GM19025 (cell line): ENCODE data around the gene BSPRY.
"Not testable (repeated sequence)": the region's sequence is repeated elsewhere in the genome, so short reads cannot be mapped to it uniquely, and the experiment has no call there.

Source experiments
- ATAC-seq: cut with Tn5 transposase; IDR thresholded peaks from one replicate; pipeline ENCODE4 v1.9.1; 2021; ENCODE audit warnings: mild to moderate bottlenecking, low read depth, moderate library complexity; ENCODE audit not compliant: unreplicated experiment

Gene BSPRY

DNA sequence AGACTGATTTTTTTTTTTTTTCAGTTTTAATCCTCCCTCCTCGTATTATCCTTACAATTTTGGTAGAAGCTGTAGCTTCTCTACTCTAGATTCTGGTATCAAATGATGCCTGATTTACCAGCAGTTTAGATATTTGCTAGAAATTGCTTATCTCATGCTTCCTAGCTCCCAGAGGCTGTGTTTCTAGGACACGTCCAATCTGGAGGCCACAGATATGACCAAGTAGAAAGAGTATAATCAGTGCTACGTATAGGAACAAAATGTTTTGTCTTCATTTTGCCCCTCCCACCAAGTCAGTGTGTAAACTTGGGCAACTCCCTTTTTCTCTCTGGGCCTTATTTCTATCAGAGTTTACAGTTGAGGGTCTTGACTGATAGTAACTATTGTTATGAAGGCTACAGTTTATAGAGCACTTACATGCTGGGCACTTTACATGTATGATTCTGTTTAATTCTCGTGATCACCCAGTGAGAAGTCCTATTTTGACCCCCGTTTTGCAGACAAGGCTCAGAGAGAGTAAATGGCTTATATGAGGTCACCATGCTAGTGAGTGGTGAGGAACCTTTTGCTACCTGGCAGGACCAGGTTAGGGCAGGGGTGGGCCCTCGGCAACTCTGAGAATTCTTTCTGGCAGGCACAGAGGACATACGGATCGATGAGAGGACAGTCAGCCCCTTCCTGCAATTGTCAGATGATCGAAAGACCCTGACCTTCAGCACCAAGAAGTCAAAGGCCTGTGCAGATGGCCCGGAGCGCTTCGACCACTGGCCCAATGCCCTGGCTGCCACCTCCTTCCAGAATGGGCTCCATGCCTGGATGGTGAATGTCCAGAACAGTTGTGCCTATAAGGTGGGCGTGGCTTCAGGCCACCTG lies 19.9 kb downstream of the BSPRY start:
- no peak for ATAC-seq

DNA sequence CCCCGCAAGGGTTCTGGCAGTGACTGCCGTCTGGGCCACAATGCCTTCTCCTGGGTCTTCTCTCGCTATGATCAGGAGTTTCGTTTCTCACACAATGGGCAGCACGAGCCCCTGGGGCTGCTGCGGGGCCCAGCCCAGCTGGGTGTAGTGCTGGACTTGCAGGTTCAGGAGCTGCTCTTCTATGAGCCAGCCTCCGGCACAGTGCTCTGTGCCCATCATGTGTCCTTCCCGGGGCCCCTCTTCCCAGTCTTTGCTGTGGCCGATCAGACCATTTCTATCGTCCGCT lies 20.5 kb downstream of the BSPRY start:
- no peak for ATAC-seq

DNA sequence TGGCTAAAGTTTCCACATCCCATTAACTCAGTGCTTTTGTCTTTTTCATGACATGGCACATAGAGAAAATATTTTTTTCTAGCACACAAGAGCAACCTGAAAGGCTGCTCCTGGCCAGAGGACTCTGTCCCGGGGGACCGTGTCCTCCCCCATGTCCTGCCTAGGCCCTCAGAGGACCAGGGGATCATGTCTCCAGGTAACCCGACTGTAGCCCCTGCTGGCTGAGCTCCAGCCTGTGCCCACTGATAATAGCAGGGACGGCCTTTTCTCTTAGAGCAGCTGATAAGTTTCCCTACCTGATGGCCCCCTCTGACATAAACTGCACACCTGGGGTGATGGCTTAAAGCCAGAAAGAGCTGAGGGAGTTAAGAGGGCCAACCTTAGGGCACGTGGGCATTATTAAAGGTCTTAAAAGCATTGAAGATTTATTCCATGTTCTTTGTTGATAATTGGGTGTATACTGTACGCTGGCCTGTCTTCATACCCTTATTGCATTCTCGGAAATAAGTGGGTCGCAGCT lies 21.5 kb downstream of the BSPRY start:
- ATAC-seq: no peak

DNA sequence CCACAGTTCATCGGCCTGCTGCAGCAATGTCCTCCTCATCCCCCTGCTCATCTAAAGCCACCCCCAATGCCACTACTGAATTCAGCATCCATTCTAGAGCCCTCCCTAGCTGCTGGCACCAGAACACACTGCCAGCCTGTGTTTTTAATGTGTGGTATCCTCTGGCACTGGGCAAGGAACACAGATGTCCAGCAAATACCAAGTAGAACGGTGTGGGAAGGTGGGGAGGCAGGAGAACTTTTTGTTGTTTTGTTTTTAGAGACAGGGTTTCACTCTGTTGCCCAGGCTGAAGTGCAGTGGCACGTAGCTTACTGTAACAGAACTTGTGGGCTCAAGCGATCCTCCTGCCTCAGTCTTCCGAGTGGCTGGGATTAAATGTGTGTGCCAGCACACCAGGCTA lies 22.7 kb downstream of the BSPRY start:
- no peak for ATAC-seq

DNA sequence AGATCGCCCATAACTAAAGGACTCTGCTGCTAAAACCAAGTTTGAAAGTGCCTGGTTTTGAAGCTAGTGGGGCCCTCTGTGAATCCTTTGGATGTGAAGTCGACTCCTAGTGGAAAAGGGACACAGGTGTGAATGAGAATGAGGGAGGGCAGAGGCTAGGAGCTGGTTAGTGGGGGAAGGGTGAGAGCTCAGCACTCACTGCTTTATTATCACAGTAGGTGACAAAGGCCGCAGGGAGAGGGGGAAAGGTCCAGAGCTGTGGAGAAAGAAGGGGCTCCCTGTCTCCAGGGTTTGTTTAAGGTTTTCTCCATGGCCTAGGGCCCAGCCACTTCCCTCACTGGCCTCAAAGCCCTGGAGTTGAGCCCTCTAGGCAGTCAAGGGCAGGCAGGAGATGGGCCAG lies 23.9 kb downstream of the BSPRY start:
- ATAC-seq: no peak

DNA sequence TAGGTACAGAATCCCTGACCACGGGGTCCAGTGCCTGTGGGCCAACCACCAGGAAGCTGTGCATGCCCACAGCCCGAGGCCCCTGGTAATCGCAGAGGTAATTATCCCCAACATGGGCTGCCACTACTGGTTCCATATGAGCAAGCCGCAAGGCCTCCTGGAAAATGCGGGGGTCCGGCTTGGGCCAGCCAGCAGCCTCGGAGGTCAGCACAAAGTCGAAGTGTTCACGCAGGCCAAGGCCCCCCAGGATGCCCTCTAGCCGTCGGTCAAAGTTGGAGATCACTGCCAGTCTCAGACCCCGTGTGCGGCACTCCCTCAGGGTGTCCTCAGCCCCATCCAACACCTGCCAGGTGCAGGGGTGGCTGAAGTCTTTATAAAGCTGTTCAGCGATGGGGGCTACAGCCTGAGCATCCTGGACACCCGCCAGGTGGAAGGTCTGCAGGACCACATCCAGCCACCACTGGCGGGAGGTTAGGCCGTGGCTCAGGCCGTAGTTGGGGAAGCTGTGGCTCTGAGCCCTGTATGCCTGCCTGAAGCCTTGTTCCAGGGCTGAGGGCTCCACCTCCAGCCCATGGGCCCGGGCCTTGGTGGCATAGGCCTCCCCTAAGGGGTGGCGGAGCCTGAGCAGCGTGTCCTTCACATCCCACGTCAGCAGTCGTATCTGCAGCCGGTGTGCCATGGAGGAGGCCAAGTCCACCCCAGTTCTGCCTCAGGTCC lies 24.5 kb downstream of the BSPRY start:
- ATAC-seq: no peak

DNA sequence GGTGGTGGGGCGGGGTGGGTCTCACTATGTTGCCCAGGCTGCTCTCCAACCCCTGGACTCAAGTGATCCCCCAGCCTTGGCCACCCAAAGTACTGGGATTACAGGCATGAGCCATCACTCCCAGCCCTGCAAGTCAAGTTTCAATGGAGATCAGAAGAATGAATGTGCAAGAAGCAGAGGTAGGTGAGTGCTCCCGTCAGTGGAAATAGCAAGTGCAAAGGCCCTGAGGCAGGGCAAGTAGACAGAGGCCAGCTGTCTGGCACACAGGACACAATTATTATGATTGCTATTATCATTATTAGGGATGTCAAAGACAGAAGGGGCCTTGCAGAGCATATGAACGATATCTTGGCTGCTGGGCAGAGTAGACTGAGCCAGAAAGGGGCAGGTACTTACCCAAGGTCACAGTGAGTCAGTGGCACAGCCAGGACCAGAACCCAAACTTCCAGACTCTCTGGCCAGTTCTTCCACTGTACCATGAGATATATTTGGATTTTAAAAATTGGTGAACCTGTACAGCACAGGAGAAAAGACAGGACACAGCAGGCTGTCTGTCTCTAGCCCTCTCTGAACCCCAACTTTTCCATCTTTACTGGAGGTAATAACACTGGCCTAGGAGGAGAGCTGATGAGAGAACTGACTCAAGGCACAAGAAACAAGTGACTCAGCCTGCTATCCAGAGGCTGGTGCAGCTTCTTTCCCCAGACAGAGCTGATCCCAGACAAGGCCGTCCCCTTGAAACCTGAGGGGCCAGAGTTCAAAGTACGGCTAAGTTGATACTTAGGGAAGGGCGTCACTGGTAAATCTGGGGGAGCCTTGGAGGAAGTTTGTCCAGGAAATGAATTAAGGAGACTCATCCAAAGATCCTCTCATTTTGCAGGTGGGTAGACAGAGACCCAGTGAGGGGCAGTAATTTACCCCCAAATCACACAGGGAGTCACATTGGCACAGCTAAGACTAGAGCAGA lies 26.0 kb downstream of the BSPRY start:
- no peak for ATAC-seq

DNA sequence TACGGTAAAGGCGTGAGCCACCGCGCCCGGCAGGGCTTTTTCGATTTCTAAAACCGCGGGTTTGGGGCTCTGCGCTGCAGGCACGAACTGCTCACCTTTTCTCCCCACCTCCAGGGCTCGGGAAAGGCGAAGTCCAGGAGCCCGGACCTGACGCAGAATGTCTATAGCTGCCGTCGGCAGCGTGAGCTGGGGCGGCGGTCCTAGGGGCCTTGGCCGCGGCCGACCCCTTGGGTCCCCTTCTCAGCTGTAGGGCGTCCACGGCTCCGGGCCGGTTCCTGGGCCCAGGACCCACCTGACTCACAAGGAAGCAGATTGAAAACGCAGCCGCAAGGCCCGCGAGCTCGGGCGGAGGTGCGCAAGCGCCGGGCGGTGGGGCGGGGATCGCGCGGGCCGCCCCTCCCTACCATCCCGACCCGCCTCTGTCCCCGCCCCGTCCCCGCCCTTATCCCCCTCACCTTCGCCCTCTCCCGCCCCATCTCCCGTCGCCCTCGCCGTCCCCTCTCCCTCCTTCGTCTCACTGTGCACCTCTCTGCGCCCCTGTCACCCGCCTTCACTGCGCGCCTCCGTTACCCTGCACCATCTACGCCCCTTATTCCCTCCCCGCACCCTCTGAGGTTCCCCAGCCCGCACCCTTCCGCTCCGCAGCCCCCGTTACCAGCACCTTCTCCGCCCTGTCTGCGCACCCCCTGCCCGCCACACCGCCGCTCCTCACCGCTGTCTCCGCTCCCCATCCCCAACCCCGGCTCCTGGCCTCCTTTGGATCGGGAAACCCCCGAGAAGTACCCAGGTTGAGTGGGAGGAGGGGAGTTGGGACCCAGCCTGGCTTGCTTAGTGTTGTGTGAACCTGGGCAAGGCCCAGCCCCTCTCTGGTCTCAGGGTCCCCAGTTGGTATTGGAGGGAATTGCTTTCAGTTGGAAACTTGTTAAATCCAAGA lies 27.6 kb downstream of the BSPRY start, which contains the start of gene HDHD3:
TSS of gene HDHD3 (minus strand) at position 353 of the 934 bp plus-strand sequence. CDS start 2,632 bp downstream, outside the sequence.
- ATAC-seq: peak; percentile 83

DNA sequence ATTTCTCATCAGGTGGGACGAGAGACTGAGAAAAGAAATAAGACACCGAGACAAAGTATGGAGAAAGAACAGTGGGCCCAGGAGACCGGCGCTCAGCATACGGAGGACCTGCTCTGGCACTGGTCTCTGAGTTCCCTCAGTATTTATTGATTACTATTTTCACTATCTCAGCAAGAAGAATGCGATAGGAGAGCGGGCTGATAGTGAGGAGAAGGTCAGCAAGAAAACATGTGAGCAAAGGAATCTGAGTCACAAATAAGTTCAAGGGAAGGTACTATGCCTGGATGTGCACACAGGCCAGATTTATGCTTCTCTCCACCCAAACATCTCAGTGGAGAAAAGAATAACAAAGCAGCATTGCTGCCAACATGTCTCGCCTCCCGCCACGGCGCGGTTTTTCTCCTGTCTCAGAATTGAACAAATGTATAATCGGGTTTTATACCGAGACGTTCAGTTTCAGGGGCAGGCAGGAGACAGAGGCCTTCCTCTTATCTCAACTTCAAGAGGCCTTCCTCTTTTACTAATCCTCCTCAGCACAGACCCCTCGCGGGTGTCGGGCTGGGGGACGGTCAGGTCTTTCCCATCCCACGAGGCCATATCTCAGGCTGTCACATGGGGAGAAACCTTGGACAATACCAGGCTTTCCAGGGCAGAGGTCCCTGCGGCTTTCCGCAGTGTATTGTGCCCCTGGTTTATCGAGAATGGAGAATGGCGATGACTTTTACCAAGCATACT lies 29.9 kb downstream of the BSPRY start:
- not testable (repeated sequence) for ATAC-seq

DNA sequence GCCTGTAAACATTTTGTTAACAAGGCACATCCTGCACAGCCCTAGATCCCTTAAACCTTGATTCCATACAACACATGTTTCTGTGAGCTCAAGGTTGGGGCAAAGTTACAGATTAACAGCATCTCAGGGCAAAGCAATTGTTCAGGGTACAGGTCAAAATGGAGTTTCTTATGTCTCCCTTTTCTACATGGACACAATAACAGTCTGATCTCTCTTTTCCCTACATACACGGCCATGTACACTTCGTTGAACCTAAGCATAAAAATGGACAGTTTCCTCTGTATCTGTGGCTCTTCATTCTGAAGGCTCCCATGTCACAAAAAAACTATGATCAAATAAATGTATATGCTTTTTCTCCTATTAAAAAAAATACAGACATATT lies 30.5 kb downstream of the BSPRY start:
- ATAC-seq: not testable (repeated sequence)

DNA sequence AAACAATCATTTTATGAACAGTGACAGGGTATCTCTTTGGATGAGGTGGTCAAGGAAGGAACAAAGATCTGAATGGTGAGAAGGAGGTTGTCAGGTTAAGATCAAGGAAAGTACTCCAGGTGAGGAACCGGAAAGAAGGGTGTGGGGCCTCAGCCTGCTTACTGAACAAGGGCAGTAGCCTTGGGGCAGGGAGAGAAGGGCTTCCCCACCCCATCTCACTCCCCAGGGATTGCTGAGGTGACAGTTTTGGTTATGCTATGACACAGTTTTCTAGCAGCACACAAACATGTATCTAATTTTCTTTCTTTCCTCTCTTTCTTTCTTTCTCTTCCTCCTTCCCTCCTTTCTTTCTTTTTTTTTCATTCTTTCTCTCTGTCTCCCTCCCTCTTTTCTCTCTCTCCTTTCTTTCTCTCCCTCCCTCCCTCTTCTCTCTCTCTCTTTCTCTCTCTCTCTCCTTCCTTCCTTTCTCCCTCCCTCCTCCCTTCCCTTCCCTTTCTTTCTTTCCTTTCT lies 31.6 kb downstream of the BSPRY start:
- ATAC-seq: peak; percentile 50

DNA sequence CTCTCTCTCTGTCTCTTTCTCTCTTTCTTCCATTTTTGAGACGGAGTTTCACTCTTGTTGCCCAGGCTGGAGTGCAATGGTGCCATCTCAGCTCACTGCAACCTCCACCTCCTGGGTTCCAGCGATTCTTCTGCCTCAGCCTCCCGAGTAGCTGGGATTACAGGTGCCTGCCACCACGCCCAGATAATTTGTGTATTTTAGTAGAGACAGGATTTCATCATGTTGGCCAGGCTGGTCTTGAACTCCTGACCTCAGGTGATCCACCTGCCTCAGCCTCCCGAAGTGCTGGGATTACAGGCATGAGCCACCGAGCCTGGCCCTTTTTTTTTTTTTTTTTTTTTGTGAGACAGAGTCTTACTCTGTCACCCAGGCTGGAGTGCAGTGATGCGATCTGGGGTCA lies 32.1 kb downstream of the BSPRY start:
- ATAC-seq: not testable (repeated sequence)

DNA sequence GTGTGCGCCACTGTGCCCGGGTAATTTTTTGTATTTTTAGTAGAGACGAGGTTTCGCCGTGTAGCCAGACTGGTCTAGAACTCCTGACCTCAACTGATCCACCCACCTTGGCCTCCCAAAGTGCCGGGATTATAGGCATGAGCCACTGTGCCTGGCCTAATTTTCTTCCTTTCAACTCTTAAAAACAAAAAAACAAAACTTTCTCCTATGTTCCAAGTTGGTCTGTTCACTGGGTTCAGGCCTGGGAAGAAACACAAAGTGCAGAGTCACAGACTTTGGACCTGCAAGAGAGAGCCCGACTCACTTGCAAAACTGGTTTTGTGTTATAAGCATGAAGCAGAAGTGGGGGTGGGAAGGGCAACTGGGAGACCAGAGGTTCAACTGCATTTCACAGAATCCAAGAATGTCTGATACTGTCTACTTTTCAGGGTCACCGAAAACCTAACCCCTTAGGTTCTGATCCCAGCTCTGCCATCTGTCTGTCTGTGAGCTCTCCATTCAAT lies 32.6 kb downstream of the BSPRY start:
- no peak for ATAC-seq

DNA sequence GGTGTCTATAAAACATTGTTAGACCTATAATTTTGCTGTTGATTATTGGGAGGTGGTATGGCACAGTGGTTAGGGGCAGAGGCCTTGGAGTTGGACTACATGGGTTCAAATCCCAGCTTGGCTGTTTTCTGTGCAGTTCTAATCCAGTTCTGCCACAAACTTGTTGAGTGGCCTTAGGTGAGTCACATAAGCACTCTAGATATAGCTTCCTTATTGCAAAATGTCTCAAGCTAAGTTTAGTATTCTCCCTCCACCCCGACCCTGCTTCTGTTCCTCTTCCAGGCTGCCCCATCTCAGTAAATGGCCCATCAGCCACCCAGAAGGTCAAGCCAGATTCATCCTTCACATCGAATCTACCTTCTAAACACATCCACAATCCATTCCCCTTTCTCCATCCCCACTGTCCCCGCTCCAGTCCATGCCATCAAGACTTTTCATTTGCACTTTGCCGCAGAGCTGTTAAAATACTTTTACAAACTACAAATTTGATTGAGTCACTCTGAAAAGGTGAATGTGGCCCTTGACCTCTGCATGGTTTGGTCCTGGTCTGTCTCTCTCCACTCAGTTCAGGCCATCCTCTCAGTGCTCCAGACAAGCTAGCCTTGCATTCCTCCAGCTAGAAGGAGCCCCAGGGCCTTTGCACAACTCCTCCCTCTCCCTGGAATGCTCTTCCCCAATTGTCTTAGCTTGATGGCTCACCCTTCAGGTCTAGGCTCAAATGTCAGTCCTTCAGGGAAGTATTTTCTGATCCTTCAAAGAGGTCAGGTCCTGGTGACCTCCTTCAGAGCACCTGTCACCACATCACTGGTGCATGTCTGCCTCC lies 37.4 kb downstream of the BSPRY start:
- ATAC-seq: no peak

DNA sequence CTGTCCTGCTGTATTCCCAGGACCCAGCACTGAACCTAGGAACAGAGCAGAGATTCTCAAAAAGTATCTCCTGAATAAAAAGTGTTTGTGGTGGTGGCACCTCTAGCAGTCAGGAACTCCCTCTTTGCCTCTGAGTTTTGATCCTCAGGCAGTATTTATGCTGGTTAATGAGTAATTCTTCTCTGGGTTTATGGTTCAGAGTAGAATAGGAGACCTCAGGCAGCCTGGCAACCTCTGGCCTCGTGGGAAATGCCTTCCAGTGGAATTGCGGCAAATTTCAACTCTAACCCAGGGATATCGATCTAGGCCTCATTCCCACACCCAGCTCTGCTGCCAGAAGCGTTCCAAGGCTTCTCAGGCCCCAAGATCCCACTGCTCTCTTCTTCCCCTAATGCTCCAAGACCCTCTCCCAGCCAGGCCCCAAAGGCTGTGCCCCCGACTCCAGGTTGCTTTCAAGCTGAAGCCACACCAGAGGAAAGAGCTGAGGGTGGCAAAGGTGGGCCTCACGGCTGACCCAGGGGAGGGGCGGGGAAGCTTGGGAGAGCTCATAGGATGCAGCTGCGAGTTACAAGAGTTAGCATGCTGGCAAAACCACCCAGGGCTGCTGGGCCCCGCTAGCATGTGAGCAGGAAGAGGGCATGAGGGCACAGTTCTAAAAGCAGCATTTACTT lies 38.4 kb downstream of the BSPRY start:
- ATAC-seq: no peak

DNA sequence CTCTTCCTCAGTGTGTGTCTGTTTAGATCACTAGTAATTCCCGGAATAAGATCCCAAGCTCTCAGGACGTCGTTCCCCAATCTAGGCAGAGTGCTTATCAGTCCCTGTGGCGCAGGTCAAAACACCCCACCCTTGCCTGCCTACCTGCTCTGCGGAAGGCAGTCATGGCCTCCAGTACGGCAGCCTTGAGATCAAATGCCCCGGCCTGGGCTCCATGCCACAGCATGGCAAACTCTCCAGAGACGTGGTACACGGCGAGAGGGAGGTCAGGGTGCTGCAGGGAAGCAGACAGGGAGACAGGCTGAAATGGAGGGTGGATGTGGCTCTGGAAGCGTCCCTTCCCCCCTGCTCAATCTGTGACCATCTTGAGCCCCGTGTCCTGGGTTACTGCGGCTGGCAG lies 39.5 kb downstream of the BSPRY start:
- no peak for ATAC-seq

DNA sequence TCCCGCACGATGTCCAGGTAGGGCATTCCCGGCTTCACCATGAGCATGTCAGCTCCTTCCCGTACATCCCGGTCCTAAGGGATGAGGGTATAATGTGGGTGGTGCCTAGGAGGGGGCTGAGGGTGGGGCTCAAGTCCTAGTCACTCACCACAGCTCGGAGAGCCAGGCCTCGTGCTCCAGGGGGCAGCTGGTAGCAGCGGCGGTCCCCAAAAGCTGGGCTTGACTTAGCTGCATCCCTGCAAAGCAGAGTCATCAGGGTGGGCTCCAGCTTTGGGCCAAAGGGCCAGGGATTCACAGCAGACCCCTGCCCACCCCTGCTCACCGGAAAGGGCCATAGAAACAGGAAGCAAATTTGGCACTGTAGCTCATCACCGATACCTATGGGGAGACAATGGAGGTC lies 40.1 kb downstream of the BSPRY start:
- no peak for ATAC-seq
